Measurements from ENCODE around the gene SLC11A2. TPM values are rescaled to one million over a fixed set of nuclear protein-coding genes. Genes with fewer than 3 reads are reported as not detected.

The SLC11A2 gene
- total and polyA plus RNA-seq, 2 of the 13 experiments (the other 11 are each of a cell fraction or from before 2014, with no cell fraction given) = 71.7 to 77.0 TPM

DNA sequence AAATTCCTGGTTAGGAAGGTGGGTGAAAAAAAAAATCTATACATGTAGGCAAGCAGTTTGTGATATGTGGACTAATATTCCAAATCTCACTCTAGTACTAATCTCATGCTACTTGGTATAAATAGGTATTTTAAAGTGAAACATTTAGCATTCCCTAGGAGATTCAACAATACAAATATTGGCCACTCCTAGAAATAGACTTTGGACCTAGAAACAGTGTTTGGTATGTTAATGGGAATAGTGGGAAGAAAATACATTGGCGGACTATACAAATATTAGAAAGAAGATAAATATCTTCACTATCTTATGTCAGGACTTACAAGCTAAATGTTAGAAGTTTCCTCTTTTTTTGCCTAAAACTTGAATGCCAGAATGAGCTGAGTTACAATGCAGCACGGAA is 45.6 kb downstream of the SLC11A2 start (continued):
- no peak for TF ChIP-seq ZNF773 (CRISPR knock-in tag; IDR thresholded peaks at IDR 0.05; ENCODE audit: borderline replicate concordance)
- no peak for TF ChIP-seq ZNF225 (CRISPR knock-in tag; IDR thresholded peaks at IDR 0.05)
- TF ChIP-seq ZBTB4 (CRISPR knock-in tag; IDR thresholded peaks at IDR 0.05; ENCODE audit: borderline replicate concordance) = no peak
- no peak for TF ChIP-seq ADNP (CRISPR knock-in tag; IDR thresholded peaks at IDR 0.05)
- TF ChIP-seq RARA (CRISPR knock-in tag; IDR thresholded peaks at IDR 0.05) = no peak
- TF ChIP-seq ZNF746 (CRISPR knock-in tag; IDR thresholded peaks at IDR 0.05) = no peak
- no peak for TF ChIP-seq ESRRA (CRISPR knock-in tag; IDR thresholded peaks at IDR 0.05; ENCODE audit: low read depth)
- TF ChIP-seq DDIT3 (CRISPR knock-in tag; IDR thresholded peaks at IDR 0.05) = no peak
- peak; percentile 53; the same call in 1 of the 2 replicates for TF ChIP-seq SOX5 (CRISPR knock-in tag; IDR thresholded peaks at IDR 0.05; ENCODE audit: borderline replicate concordance)
- TF ChIP-seq HNF4G (IDR thresholded peaks at IDR 0.05; ENCODE audit: borderline replicate concordance, low read depth, low read length) = peak; percentile 29; the same call in 1 of the 2 replicates
- TF ChIP-seq HNF4G (CRISPR knock-in tag; IDR thresholded peaks at IDR 0.05; ENCODE audit: borderline replicate concordance, low read depth) = no peak
- peak; percentile 39; the same call in 1 of the 2 replicates for TF ChIP-seq ZGPAT (CRISPR knock-in tag; IDR thresholded peaks at IDR 0.05)

All from HepG2 (cell line).